Activated CD8-positive, alpha-beta T cell treated with anti-CD3 and anti-CD28 coated beads for 36 hours (primary cell): ENCODE results near the gene PHKA2. TPM values are rescaled to one million over a fixed set of nuclear protein-coding genes. Genes with fewer than 3 reads are reported as not detected.

ENCODE experiments used
- ATAC-seq: fragments of 200-7000 bp; cut with Tn5 transposase; one replicate; pipeline ENCODE4 v1.10.0; 2021; ENCODE audit warnings: mild to moderate bottlenecking, moderate library complexity
- CTCF ChIA-PET: fragments of 350-600 bp; sonication (Branson Sonifier 250); formaldehyde crosslinking; loops from one replicate; lab custom pipeline; 2021; ENCODE audit warnings: antibody characterized with exemption; lab: Charles Lee
- POLR2A ChIA-PET: fragments of 350-600 bp; sonication (Branson Sonifier 250); formaldehyde crosslinking; loops from one replicate; lab custom pipeline; 2021; ENCODE audit warnings: antibody characterized with exemption; lab: Charles Lee
- DNase-seq: peaks from one replicate; pipeline ENCODE4 v3.0.0-alpha.2; 2020
- H3K27ac Mint-ChIP-seq: one replicate; pipeline ENCODE4 v1.8.0; 2021; ENCODE audit warnings: mild to moderate bottlenecking, mixed read lengths
- H3K27me3 Mint-ChIP-seq: one replicate; pipeline ENCODE4 v1.8.0; 2021; ENCODE audit warnings: mixed read lengths
- H3K36me3 Mint-ChIP-seq: one replicate; pipeline ENCODE4 v1.8.0; 2021; ENCODE audit warnings: low read depth, mixed read lengths
- H3K4me1 Mint-ChIP-seq: one replicate; pipeline ENCODE4 v1.8.0; 2021; ENCODE audit warnings: low read depth, mixed read lengths
- H3K4me3 Mint-ChIP-seq: one replicate; pipeline ENCODE4 v1.8.0; 2021; ENCODE audit warnings: mild to moderate bottlenecking, moderate library complexity, mixed read lengths
- H3K9me3 Mint-ChIP-seq: one replicate; pipeline ENCODE4 v1.8.0; 2021; ENCODE audit warnings: mixed read lengths
- CTCF ChIP-seq: fragments of 200-600 bp; IDR thresholded peaks from one replicate; pipeline ENCODE4 v1.8.0; 2022; ENCODE audit warnings: antibody characterized with exemption, mild to moderate bottlenecking
- intact Hi-C: fragments of 100-400 bp; cut with micrococcal nuclease; formaldehyde crosslinking; loops from one replicate; pipeline ENCODE4 v1.10.0; 2022
- total RNA-seq, 2 experiments: library from RNA; stranded (reverse); gene quantifications; one replicate each; pipeline ENCODE4 v1.2.3, GENCODE V29; 2021

Gene PHKA2
- total RNA-seq, 2 experiments from 2014 or later = 23.3 to 26.1 TPM

GRCh38 chrX:18898091-18898490, 85.8 kb downstream of the PHKA2 start:
- Mint-ChIP-seq H3K4me1 (no peaks in the 10 kb centered on the region), H3K27me3 (no peaks in the 10 kb centered on the region), H3K27ac (no peak overlapping the region), H3K4me3 (no peak overlapping the region), H3K9me3 (no peaks in the 10 kb centered on the region), H3K36me3 (peaks cover 2% of the 10 kb centered on the region)
- CTCF ChIA-PET = interaction anchor here (1.5 kb wide), 1 partner anchor 11 kb away, joined by 3 read pairs; no protein-coding TSS in a partner anchor
- ATAC-seq (no peak), DNase-seq (no peak)
- POLR2A ChIA-PET = no interaction called here
- intact Hi-C loops = no loop called here
- TF ChIP-seq CTCF = no peak

DNA sequence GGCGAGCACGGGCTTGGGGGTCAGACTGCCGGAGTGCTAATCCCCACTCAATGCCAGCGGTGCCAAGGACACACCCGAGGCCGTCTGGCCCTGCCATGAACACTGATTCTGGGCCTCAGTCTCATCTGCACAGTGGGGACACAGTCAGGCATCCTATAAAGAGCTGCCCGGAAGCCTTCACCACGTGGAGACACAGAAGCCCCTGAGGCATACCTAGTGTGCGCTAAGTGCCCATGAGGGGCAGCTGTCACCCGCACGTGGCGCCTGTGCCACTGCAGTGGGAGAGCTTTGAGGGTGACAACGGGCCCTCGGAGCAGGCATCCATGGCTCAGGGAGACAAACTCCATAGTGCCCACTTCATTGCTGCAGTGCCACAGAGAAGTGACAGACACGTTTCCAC, 86.3 kb downstream of the PHKA2 start:
- no peak overlapping the region for H3K4me3 Mint-ChIP-seq
- intact Hi-C loops = no loop called here
- ATAC-seq = no peak
- POLR2A ChIA-PET = no interaction called here
- no peaks in the 10 kb centered on the region for H3K27me3 Mint-ChIP-seq
- CTCF ChIA-PET = interaction anchor here (1.5 kb wide), 1 partner anchor 11 kb away, joined by 3 read pairs; no protein-coding TSS in a partner anchor
- no peaks in the 10 kb centered on the region for H3K4me1 Mint-ChIP-seq
- no peak for DNase-seq
- no peak overlapping the region for H3K27ac Mint-ChIP-seq
- no peaks in the 10 kb centered on the region for H3K9me3 Mint-ChIP-seq
- H3K36me3 Mint-ChIP-seq = peaks cover 2% of the 10 kb centered on the region
- TF ChIP-seq CTCF = no peak

- intact Hi-C loops = no loop called here
- TF ChIP-seq CTCF = no peak
- POLR2A ChIA-PET = no interaction called here
- Mint-ChIP-seq H3K4me3 (no peak overlapping the region), H3K27me3 (no peaks in the 10 kb centered on the region), H3K27ac (no peak overlapping the region), H3K9me3 (no peaks in the 10 kb centered on the region), H3K36me3 (peaks cover 2% of the 10 kb centered on the region), H3K4me1 (no peaks in the 10 kb centered on the region)
- no peak for DNase-seq
- ATAC-seq = no peak
- CTCF ChIA-PET = interaction anchor here (1.5 kb wide), 1 partner anchor 10 kb away, joined by 3 read pairs; no protein-coding TSS in a partner anchor
Measured at GRCh38 chrX:18896680-18897544, 87.0 kb downstream of the PHKA2 start.

- no peaks in the 10 kb centered on the region for H3K9me3 Mint-ChIP-seq
- ATAC-seq (no peak), DNase-seq (no peak)
- no peaks in the 10 kb centered on the region for H3K4me1 Mint-ChIP-seq
- no peak overlapping the region for H3K27ac Mint-ChIP-seq
- TF ChIP-seq CTCF = no peak
- H3K36me3 Mint-ChIP-seq = no peaks in the 10 kb centered on the region
- ChIA-PET CTCF (no interaction called here), POLR2A (no interaction called here)
- intact Hi-C loops = no loop called here
- H3K27me3 Mint-ChIP-seq = no peaks in the 10 kb centered on the region
- H3K4me3 Mint-ChIP-seq = no peak overlapping the region
Measured at GRCh38 chrX:18895189-18895951, 88.5 kb downstream of the PHKA2 start.

- H3K9me3 Mint-ChIP-seq = no peaks in the 10 kb centered on the region
- intact Hi-C loops = no loop called here
- ChIA-PET POLR2A (no interaction called here), CTCF (no interaction called here)
- no peak for ATAC-seq
- no peaks in the 10 kb centered on the region for H3K27me3 Mint-ChIP-seq
- no peak overlapping the region for H3K27ac Mint-ChIP-seq
- no peak for TF ChIP-seq CTCF
- peaks cover 3% of the 10 kb centered on the region for H3K4me1 Mint-ChIP-seq
- DNase-seq = no peak
- no peak overlapping the region for H3K4me3 Mint-ChIP-seq
- H3K36me3 Mint-ChIP-seq = no peaks in the 10 kb centered on the region
Measured at GRCh38 chrX:18894156-18894555, 89.8 kb downstream of the PHKA2 start.
